Measurements from ENCODE around the gene PHF21B.

DNA sequence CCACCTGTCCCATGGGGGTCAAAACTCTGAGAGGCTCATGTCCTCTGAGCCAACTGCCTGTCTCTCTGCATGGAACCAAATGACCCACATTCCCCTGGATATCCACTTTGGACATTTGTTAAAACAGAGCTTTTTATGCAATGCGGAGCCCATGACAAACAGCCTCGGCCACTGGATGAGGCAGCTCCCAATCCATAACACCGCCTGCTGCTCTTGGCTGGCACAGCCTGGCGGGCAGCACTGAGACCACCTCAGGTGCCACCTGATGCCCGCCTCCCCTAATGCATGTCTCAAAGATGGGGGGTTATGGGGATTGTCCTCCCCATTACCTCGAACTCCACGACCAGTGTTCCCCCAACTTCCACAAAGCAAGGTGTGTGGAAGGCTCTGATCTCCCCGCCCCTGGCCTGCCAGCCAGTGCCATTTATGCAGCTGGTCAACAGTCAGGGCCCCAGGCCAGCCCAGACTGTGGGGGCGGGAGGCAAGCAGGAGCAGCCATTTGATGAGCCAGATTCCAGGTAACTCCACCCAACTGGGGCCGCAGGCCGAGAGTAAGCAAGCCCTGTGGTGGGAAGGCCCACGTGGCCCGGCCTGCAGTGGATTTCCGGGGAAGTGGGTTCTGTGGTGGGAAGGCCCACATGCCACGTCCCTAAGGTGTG is 84.2 kb downstream of the PHF21B start:
- TF ChIP-seq, protein P1, sequence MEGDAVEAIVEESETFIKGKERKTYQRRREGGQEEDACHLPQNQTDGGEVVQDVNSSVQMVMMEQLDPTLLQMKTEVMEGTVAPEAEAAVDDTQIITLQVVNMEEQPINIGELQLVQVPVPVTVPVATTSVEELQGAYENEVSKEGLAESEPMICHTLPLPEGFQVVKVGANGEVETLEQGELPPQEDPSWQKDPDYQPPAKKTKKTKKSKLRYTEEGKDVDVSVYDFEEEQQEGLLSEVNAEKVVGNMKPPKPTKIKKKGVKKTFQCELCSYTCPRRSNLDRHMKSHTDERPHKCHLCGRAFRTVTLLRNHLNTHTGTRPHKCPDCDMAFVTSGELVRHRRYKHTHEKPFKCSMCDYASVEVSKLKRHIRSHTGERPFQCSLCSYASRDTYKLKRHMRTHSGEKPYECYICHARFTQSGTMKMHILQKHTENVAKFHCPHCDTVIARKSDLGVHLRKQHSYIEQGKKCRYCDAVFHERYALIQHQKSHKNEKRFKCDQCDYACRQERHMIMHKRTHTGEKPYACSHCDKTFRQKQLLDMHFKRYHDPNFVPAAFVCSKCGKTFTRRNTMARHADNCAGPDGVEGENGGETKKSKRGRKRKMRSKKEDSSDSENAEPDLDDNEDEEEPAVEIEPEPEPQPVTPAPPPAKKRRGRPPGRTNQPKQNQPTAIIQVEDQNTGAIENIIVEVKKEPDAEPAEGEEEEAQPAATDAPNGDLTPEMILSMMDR (IDR thresholded peaks at IDR 0.05), result no peak
- TF ChIP-seq EZH2 (IDR thresholded peaks at IDR 0.05) (no peak), EZH2phosphoT487 (IDR thresholded peaks at IDR 0.05) (no peak)

Data from neural progenitor cell (in vitro differentiated cells).